IMR-90 (cell line): ENCODE measurements around the gene ATP6V1G1. TPM values are rescaled to one million over a fixed set of nuclear protein-coding genes. Genes with fewer than 3 reads are reported as not detected.

ENCODE experiments used
- ATAC-seq: fragments of 200-7000 bp; cut with Tn5 transposase; 2 replicates; pipeline ENCODE4 v1.9.1; 2020; ENCODE audit warnings: low read depth, mild to moderate bottlenecking, moderate library complexity
- BruUV-seq: library from RNA; stranded (reverse); fragments of 400-500 nt; replicated peaks from 2 replicates; lab custom pipeline; 2021; lab: Mats Ljungman, UMichigan
- CTCF ChIA-PET: fragments of 300-600 bp; formaldehyde crosslinking; extraction: SDS; loops from one replicate; lab custom pipeline; 2021; ENCODE audit warnings: antibody characterized with exemption; lab: Yijun Ruan, JAX
- POLR2A ChIA-PET: fragments of 300-600 bp; sonication (Branson Sonifier 250); formaldehyde crosslinking; loops from one replicate; lab custom pipeline; 2022; ENCODE audit warnings: antibody characterized with exemption; ENCODE audit not compliant: unreplicated experiment; lab: Charles Lee
- DNase-seq: peaks from one replicate; pipeline ENCODE4 v3.0.0; 2013
- H2AFZ ChIP-seq: replicated peaks from 2 replicates; pipeline ENCODE3; 2013; ENCODE audit warnings: low read length, mild to moderate bottlenecking; ENCODE audit not compliant: poor library complexity
- H2AK5ac ChIP-seq: 2 replicates; pipeline ENCODE4 v1.6.1; 2013; ENCODE audit warnings: low read depth, low read length, inconsistent platforms
- H2AK9ac ChIP-seq: replicated peaks from 2 replicates; pipeline ENCODE3; 2013; ENCODE audit warnings: mild to moderate bottlenecking, low read depth, low read length, moderate library complexity; ENCODE audit not compliant: poor library complexity
- H2BK120ac ChIP-seq: 2 replicates; pipeline ENCODE4 v1.6.1; 2013; ENCODE audit warnings: low read depth, low read length, inconsistent platforms
- H2BK15ac ChIP-seq: 3 replicates; pipeline ENCODE4 v1.6.1; 2013; ENCODE audit warnings: low read depth, low read length, inconsistent platforms
- H2BK20ac ChIP-seq: 2 replicates; pipeline ENCODE4 v1.6.1; 2013; ENCODE audit warnings: low read depth, mild to moderate bottlenecking, inconsistent platforms, low read length, moderate library complexity
- H2BK5ac ChIP-seq: 2 replicates; pipeline ENCODE4 v1.6.1; 2013; ENCODE audit warnings: mild to moderate bottlenecking, low read depth, low read length, inconsistent platforms; ENCODE audit not compliant: poor library complexity, severe bottlenecking
- H3K14ac ChIP-seq: replicated peaks from 2 replicates; pipeline ENCODE4 v1.6.1; 2013; ENCODE audit warnings: low read depth, low read length, inconsistent platforms
- H3K18ac ChIP-seq: 2 replicates; pipeline ENCODE4 v1.6.1; 2013; ENCODE audit warnings: low read depth, low read length, control low read depth
- H3K23ac ChIP-seq: 2 replicates; pipeline ENCODE4 v1.6.1; 2013; ENCODE audit warnings: low read depth, low read length, inconsistent platforms
- H3K27ac ChIP-seq: 2 replicates; pipeline ENCODE4 v1.5.1; 2013; ENCODE audit warnings: mild to moderate bottlenecking, control low read depth, low read length; ENCODE audit not compliant: insufficient read depth
- H3K27me3 ChIP-seq: 2 replicates; pipeline ENCODE4 v1.6.1; 2013; ENCODE audit warnings: low read length; ENCODE audit not compliant: control insufficient read depth, insufficient read depth
- H3K36me3 ChIP-seq: 2 replicates; pipeline ENCODE4 v1.6.1; 2013; ENCODE audit warnings: low read length, mixed read lengths; ENCODE audit not compliant: control insufficient read depth, insufficient read depth
- H3K4ac ChIP-seq: 2 replicates; pipeline ENCODE4 v1.6.1; 2013; ENCODE audit warnings: low read depth, low read length, inconsistent platforms
- H3K4me1 ChIP-seq: 2 replicates; pipeline ENCODE4 v1.6.1; 2013; ENCODE audit warnings: low read length, mixed read lengths; ENCODE audit not compliant: control insufficient read depth, insufficient read depth
- H3K4me2 ChIP-seq: 2 replicates; pipeline ENCODE4 v1.6.1; 2013; ENCODE audit warnings: low read depth, mild to moderate bottlenecking, control low read depth, low read length, moderate library complexity
- H3K4me3 ChIP-seq: 2 replicates; pipeline ENCODE4 v1.5.1; 2013; ENCODE audit warnings: low read depth, mild to moderate bottlenecking, control low read depth, low read length, moderate library complexity; ENCODE audit not compliant: insufficient read depth
- H3K56ac ChIP-seq: 2 replicates; pipeline ENCODE4 v1.6.1; 2013; ENCODE audit warnings: low read length, inconsistent platforms; ENCODE audit not compliant: insufficient read depth; ENCODE audit errors: extremely low read depth
- H3K79me1 ChIP-seq, 2 experiments: 2 replicates each; pipeline ENCODE4 v1.6.1; 2013; ENCODE audit warnings: low read length in 2 of 2, inconsistent platforms in 1 of 2, low read depth in 1 of 2
- H3K9ac ChIP-seq: 2 replicates; pipeline ENCODE4 v1.6.1; 2013; ENCODE audit warnings: low read depth, low read length, control low read depth
- H3K9me1 ChIP-seq: 2 replicates; pipeline ENCODE4 v1.6.1; 2013; ENCODE audit warnings: low read length, inconsistent platforms; ENCODE audit not compliant: insufficient read depth
- H3K9me3 ChIP-seq: 2 replicates; pipeline ENCODE4 v1.6.1; 2013; ENCODE audit warnings: low read length; ENCODE audit not compliant: control insufficient read depth, insufficient read depth
- H4K20me1 ChIP-seq: 2 replicates; pipeline ENCODE4 v1.6.1; 2013; ENCODE audit warnings: low read length, inconsistent platforms; ENCODE audit not compliant: insufficient read depth
- H4K5ac ChIP-seq: 2 replicates; pipeline ENCODE4 v1.6.1; 2013; ENCODE audit warnings: mild to moderate bottlenecking, low read depth, low read length, control low read depth
- H4K8ac ChIP-seq, 2 experiments: 2 replicates each; pipeline ENCODE4 v1.6.1; 2013; ENCODE audit warnings: low read depth in 2 of 2, low read length in 2 of 2, control low read depth in 1 of 2, inconsistent platforms in 1 of 2
- H4K91ac ChIP-seq: 2 replicates; pipeline ENCODE4 v1.6.1; 2013; ENCODE audit warnings: low read depth, low read length, inconsistent platforms; ENCODE audit not compliant: insufficient read depth
- CHD1 ChIP-seq: IDR thresholded peaks from 2 replicates; pipeline ENCODE4 v1.6.1; 2012; ENCODE audit warnings: low read depth, low read length, improper control_type of control experiment
- SMC3 ChIP-seq: fragments of 150-350 bp; IDR thresholded peaks from 2 replicates; pipeline ENCODE4 v1.6.1; 2016; ENCODE audit warnings: low read depth, mild to moderate bottlenecking, antibody characterized with exemption, low read length, moderate library complexity
- WGBS, 2 experiments: methylation state at CpG; one replicate each; pipeline versions ENCODE4 v1.1.5 to v1.1.7; 2013; ENCODE audit warnings: missing lambda C conversion rate in 2 of 2; ENCODE audit not compliant: insufficient read length in 1 of 2; ENCODE audit errors: extremely low coverage in 2 of 2; 5-methylcytosine and 5-hydroxymethylcytosine counted together
- dilution Hi-C: fragments of 300-500 bp; cut with HindIII; formaldehyde crosslinking; loops from one replicate; pipeline ENCODE4 v1.14.3; 2018; ENCODE audit warnings: low sequenced_read_pairs; ENCODE audit not compliant: unreplicated experiment
- in situ Hi-C: fragments of 300-500 bp; cut with MboI; formaldehyde crosslinking; loops from 3 replicates; pipeline ENCODE4 v1.14.3; 2019; ENCODE audit warnings: low sequenced_read_pairs, inconsistent platforms, mixed read lengths
- intact Hi-C: fragments of 100-400 bp; cut with micrococcal nuclease; formaldehyde crosslinking; loops from 2 replicates; pipeline ENCODE4 v1.10.0; 2022
- polyA plus RNA-seq, 3 experiments: library from polyadenylated mRNA; depleted of rRNA; stranded (reverse); fragments of >200 nt; gene quantifications; 2 replicates each; pipeline ENCODE4 v1.2.3, GENCODE V29; 2012; ENCODE audit warnings: low replicate concordance in 1 of 3
- total RNA-seq: library from RNA; depleted of rRNA; stranded (reverse); fragments of >200 nt; gene quantifications from 2 replicates; pipeline ENCODE4 v1.2.3, GENCODE V29; 2012

Gene ATP6V1G1
- total and polyA plus RNA-seq, 2 of the 4 experiments (the other 2 are of a cell fraction) = 52.0 to 70.9 TPM

- H3K4ac ChIP-seq = no peak overlapping the region
- POLR2A ChIA-PET = interaction anchor here (0.6 kb wide), 1 partner anchor 21 kb away, joined by 14 read pairs; no protein-coding TSS in a partner anchor
- H2BK20ac ChIP-seq = no peak overlapping the region
- no peak for TF ChIP-seq SMC3
- no peak for TF ChIP-seq CHD1
- no peak overlapping the region for H4K91ac ChIP-seq
- H3K9me3 ChIP-seq = no peaks in the 10 kb centered on the region
- no peak overlapping the region for H3K9ac ChIP-seq
- in situ Hi-C loops (no loop called here), dilution Hi-C loops (no loop called here), intact Hi-C loops (no loop called here)
- WGBS, 2 experiments = no CpG with 5 or more reads among the region's 1 CpG
- DNase-seq = no peak
- H3K27me3 ChIP-seq = no peaks in the 10 kb centered on the region
- H4K5ac ChIP-seq = no peak overlapping the region
- H2AK9ac ChIP-seq = no peak overlapping the region
- peak overlapping the region; percentile 7 for H2BK5ac ChIP-seq
- no peak overlapping the region for H2BK15ac ChIP-seq
- peaks cover 7% of the 10 kb centered on the region; the same call in 1 of the 2 replicates for H3K4me1 ChIP-seq
- peaks cover 10% of the 10 kb centered on the region; the same call in 1 of the 2 replicates for H3K9me1 ChIP-seq
- peaks cover 23 to 73% of the 10 kb centered on the region in 2 experiments for H3K79me1 ChIP-seq
- no peak overlapping the region for H2AK5ac ChIP-seq
- H4K8ac ChIP-seq = no peak overlapping the region
- no peak overlapping the region for H3K4me2 ChIP-seq
- 0 out of 2 replicates have a peak overlapping the region, but pooled peaks have one; percentile 50 for H3K23ac ChIP-seq
- no peak overlapping the region for H3K4me3 ChIP-seq
- no peak overlapping the region for H3K18ac ChIP-seq
- no peak overlapping the region for H3K56ac ChIP-seq
- H4K20me1 ChIP-seq = peaks cover 70% of the 10 kb centered on the region
- no peak for ATAC-seq
- H3K14ac ChIP-seq = no peak overlapping the region
- H3K36me3 ChIP-seq = peaks cover 27% of the 10 kb centered on the region
- no peak overlapping the region for H2BK120ac ChIP-seq
- no TSS peak for BruUV-seq
- H2AFZ ChIP-seq = no peak overlapping the region
- no peak overlapping the region for H3K27ac ChIP-seq
- CTCF ChIA-PET = interaction anchor here (0.6 to 1.5 kb wide), 4 partner anchors 37 to 161 kb away, joined by 3 to 9 read pairs (median 3); no protein-coding TSS in a partner anchor
Measured at GRCh38 chr9:114591849-114592248, 4.3 kb downstream of the ATP6V1G1 start.
